Retinal pigment epithelial cell (primary cell): Measurements from ENCODE around the gene INPP1.
"Not testable (repeated sequence)": the region's sequence is repeated elsewhere in the genome, so short reads cannot be mapped to it uniquely, and the experiment has no call there.

Experiments
- DNase-seq: peaks from one replicate; pipeline ENCODE4 v3.0.0-alpha.2; 2010; ENCODE audit warnings: low read depth
- H3K4me3 ChIP-seq: 2 replicates; pipeline ENCODE4 v1.5.1; 2011; ENCODE audit warnings: mild to moderate bottlenecking, low read length, control low read depth, moderate library complexity
- CTCF ChIP-seq: conservative IDR thresholded peaks from 2 replicates; pipeline ENCODE4 v1.5.1; 2011; ENCODE audit warnings: low read depth, low read length, control low read depth, inconsistent platforms

Gene INPP1

GRCh38 chr2:190311893-190312634 lies 31.3 kb upstream of the INPP1 start:
- H3K4me3 ChIP-seq, result no peak overlapping the region
- TF ChIP-seq CTCF, result no peak
- DNase-seq, result no peak

- DNase-seq, H3K4me3 ChIP-seq: not testable (repeated sequence)
Observed at GRCh38 chr2:190312635-190313025, 30.8 kb upstream of the INPP1 start.

- TF ChIP-seq CTCF, result no peak
- no peak overlapping the region for H3K4me3 ChIP-seq
- DNase-seq, result no peak
Observed at GRCh38 chr2:190313880-190314279, 29.5 kb upstream of the INPP1 start.

GRCh38 chr2:190315273-190315672 lies 28.1 kb upstream of the INPP1 start:
- TF ChIP-seq CTCF, result no peak
- DNase-seq, result no peak
- no peak overlapping the region for H3K4me3 ChIP-seq

GRCh38 chr2:190318514-190318913 lies 24.9 kb upstream of the INPP1 start:
- DNase-seq, result no peak
- no peak for TF ChIP-seq CTCF
- H3K4me3 ChIP-seq, result peak overlapping the region; percentile 89

- no peak for TF ChIP-seq CTCF
- DNase-seq, result no peak
- H3K4me3 ChIP-seq, result peak overlapping the region; percentile 89
Observed at GRCh38 chr2:190318931-190319554, 24.3 kb upstream of the INPP1 start.

- DNase-seq, result peak; percentile 92
- TF ChIP-seq CTCF, result peak; percentile 92
- peak within 1 kb of the TSS; percentile 89 for H3K4me3 ChIP-seq
Observed at GRCh38 chr2:190319555-190320498, 23.6 kb upstream of the INPP1 start, which contains the start of gene HIBCH. TSS of gene HIBCH (minus strand) at chr2:190319826. CDS start at chr2:190319750, 76 bp downstream.
